GM18909 (cell line): ENCODE measurements around the gene MYDGF.

Experiments
- ATAC-seq: cut with Tn5 transposase; IDR thresholded peaks from one replicate; pipeline ENCODE4 v1.9.1; 2021; ENCODE audit warnings: mild to moderate bottlenecking; ENCODE audit not compliant: unreplicated experiment, poor library complexity

MYDGF gene

DNA sequence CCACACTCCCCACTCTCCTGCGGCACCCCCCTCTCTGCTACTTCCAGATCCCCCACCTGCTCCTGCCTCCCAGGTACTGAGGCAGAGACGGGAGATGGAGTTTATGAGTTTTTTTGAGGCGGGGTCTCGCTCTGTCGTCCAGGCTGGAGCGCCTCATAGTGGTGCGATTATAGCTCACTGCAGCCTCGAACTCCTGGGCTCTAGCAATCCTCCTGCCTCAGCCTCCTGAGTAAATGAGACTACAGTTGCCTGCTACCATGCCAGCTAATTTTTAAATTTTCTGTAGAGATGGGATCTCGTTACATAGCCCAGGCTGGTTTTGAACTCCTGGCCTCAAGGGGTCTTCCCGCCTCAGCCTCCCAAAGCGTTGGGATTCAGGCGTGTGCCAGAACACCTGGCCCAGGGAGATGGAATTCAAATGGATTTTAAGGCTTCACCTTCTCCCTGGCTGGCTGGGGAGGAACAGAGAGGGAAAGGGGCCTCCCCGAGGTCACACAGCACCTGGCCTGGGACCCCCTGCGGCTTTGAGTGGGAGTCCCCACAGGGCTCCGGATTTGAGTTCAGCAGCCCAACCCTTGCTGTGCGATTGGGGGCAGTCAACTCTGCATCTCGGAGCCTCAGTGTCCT lies 50.4 kb downstream of the MYDGF start:
- no peak for ATAC-seq

DNA sequence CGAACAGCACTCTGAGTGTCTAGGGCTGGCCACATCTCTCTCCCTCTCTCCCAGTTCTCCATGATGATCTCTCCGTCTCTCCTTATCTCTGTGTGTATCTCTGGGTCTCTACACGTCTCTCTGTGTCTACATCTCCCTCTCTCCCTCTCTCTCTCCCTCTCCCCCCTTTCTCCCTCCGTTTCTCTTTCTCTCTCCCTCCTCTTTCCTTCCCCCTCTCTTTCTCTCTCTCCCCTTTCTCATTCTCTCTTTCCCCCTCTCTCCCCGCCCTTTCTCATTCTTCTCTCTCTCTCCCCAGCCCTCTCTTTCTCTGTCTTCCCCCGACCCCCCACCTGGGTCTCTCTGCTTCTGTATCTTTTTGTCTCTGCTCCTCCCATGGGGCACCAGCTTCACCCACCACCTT lies 52.1 kb downstream of the MYDGF start:
- no peak for ATAC-seq

DNA sequence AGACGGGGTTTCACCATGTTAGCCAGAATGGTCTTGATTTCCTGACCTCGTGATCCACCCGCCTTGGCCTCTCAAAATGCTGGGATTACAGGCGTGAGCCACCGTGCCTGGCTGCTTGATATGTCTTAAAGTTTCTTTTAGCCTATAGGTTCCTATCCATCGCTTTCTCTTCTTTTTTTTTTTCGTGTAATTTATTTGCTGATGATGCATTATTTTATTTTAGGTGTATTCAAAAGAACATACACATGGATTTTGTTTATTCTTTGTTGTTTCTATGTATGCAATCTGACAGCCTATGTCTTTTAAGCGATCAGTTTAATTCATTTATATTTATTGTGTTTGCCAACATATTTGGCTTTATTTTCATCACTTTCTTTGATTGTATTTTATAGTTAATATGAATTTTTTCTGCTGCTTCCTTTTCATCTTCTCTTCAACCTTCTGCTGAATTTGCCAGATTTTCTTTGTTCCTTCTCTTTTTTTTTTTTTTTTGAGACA lies 56.8 kb downstream of the MYDGF start:
- ATAC-seq = no peak

DNA sequence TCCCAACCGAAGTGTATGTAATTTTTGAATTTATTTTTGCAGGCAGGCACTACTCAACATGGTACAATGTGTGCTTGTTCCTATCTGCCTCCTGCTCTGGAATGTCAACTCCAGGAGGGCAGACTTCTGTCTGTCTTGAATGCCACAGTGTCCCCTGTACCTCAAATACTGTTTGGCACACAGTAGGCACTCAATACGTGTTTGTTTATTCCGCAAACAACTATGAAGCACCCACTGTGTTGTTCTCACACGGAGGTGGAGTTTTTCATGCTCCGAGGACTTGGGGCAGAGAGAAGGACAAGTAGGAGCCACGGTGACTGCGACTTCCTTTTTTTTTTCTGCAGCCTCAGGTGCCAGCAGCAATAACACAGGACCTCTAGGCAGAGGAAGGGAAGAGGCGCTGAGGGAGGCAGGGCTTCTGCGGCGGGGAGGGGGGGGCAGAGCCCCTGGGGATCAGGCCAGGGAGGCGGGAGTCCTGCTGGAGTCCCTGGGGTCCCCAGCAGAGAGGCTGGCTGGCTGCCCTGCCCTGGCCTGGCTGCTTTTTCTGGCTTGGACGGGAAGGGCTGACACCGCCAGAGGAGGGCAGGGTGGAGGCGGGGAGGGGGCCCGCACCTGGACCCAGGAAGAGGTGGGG lies 60.1 kb downstream of the MYDGF start:
- no peak for ATAC-seq
